BJ (cell line): Measurements from ENCODE around the gene DCST2. TPM values are rescaled to one million over a fixed set of nuclear protein-coding genes. Genes with fewer than 3 reads are reported as not detected.
A peak's percentile ranks its signal among the peaks of the same experiment; 100 is the strongest.

ENCODE experiments used
- CTCF ChIA-PET: fragments of 350-600 bp; formaldehyde crosslinking; extraction: SDS; loops from one replicate; lab custom pipeline; 2021; ENCODE audit warnings: antibody characterized with exemption, inconsistent platforms; lab: Yijun Ruan, JAX
- POLR2A ChIA-PET: fragments of 300-600 bp; sonication (Branson Sonifier 250); formaldehyde crosslinking; extraction: SDS; loops from one replicate; lab custom pipeline; 2021; ENCODE audit warnings: antibody characterized with exemption; lab: Charles Lee
- DNase-seq: peaks from one replicate; pipeline ENCODE4 v3.0.0-alpha.2; 2011; ENCODE audit warnings: low read depth
- H3K27me3 ChIP-seq: 2 replicates; pipeline ENCODE4 v1.6.0; 2011; ENCODE audit warnings: low read length; ENCODE audit not compliant: control insufficient read depth, insufficient read depth
- H3K36me3 ChIP-seq: 2 replicates; pipeline ENCODE4 v1.5.1; 2011; ENCODE audit warnings: low read length; ENCODE audit not compliant: control insufficient read depth, insufficient read depth
- H3K4me3 ChIP-seq: 2 replicates; pipeline ENCODE4 v1.5.1; 2011; ENCODE audit warnings: low read depth, mild to moderate bottlenecking, control low read depth, low read length
- CTCF ChIP-seq: IDR thresholded peaks from 2 replicates; pipeline ENCODE4 v1.5.1; 2011; ENCODE audit warnings: low read depth, mild to moderate bottlenecking, control low read depth, inconsistent platforms, low read length, moderate library complexity; ENCODE audit not compliant: insufficient read depth
- polyA plus RNA-seq: library from polyadenylated mRNA; depleted of rRNA; stranded (reverse); fragments of >200 nt; gene quantifications from 2 replicates; pipeline ENCODE4 v1.2.3, GENCODE V29; 2011

DCST2 gene
- polyA plus RNA-seq, 1 experiment, result 0.38 TPM

DNA sequence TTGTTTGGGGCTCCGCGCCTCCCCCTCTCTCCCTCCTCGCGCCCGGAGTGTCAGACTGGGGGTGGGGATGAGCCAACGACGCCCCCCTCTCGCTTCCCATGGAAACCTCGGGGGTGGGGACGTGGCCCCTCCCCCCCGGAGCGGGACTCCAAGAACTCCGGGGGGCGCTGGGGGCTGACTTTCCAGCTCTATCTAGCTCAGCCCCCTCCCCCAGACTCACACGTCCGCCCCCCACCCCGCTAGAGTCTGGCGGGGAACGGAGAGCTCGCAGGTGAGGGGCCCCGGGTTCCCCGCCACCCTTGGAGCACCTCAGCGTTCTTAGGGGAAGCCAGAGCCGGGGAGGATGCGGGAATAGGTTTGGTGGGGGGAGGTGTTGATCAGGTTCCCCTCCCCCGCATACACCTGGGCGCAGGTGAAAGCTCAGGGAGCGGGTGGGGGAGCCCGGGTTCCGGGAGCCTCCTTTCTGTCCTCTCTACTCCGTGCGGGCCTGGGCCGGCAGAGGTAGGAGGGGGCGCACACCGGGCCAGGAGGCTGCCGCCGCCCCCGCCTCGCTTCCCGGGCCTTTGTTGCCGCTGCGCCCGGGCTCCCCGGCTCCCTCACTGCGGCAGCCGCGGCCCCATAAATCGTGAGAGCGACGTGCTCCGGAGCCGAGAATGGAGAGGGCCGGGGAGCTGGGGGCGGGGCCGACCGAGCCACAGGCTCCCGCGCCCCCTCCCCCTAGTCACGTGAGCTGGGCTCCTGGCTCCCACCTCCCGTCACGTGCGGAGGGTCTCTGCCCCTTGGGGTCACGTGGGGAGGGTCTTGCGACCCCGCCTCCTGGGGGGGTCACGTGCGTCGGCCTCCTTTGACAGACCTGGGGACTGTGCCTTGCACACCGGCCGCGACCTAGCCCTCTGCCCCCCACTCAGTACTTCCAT is 47.0 kb upstream of the DCST2 start:
- POLR2A ChIA-PET, result no interaction called here
- TF ChIP-seq CTCF, result no peak
- Histone ChIP-seq H3K36me3 (no peaks in the 10 kb centered on the region), H3K27me3 (peaks cover 40% of the 10 kb centered on the region), H3K4me3 (no peak overlapping the region)
- no peak for DNase-seq
- CTCF ChIA-PET, result interaction anchor here (1.0 to 1.6 kb wide), 8 partner anchors 11 to 92 kb away, joined by 3 to 8 read pairs (median 4); partner anchors contain the start of genes ADAM15, EFNA4 and KRTCAP2

- CTCF ChIA-PET, result interaction anchor here (1.0 to 2.1 kb wide), 7 partner anchors 9 to 139 kb away, joined by 3 to 9 read pairs (median 4); partner anchors contain the start of gene EFNA4
- H3K4me3 ChIP-seq, result no peak overlapping the region
- POLR2A ChIA-PET, result no interaction called here
- peaks cover 40% of the 10 kb centered on the region for H3K27me3 ChIP-seq
- no peak for DNase-seq
- H3K36me3 ChIP-seq, result no peaks in the 10 kb centered on the region
- TF ChIP-seq CTCF, result no peak
These were observed 46.1 kb upstream of the DCST2 start for GRCh38 chr1:155079487-155080311.

DNA sequence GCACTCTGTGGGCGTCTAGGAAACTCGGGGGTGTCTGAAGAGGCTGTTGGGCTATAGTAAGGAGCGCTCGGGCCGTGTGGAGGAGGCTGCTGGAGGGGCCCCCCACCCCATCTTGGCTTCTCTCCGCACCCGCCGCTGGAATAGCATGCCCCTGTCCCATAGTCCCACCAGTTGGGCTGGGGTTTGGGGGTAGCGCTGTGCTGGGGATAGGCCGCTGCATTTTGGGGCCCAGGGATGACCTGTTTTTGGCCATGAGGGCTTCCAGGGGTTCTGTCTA is 45.6 kb upstream of the DCST2 start:
- peaks cover 40% of the 10 kb centered on the region for H3K27me3 ChIP-seq
- ChIA-PET CTCF (interaction anchor here (0.8 to 2.1 kb wide), 7 partner anchors 10 to 139 kb away, joined by 3 to 9 read pairs (median 4); partner anchors contain the start of genes ADAM15 and EFNA4), POLR2A (no interaction called here)
- no peak for TF ChIP-seq CTCF
- peak overlapping the region; percentile 27 for H3K4me3 ChIP-seq
- DNase-seq, result no peak
- H3K36me3 ChIP-seq, result no peaks in the 10 kb centered on the region

GRCh38 chr1:155078469-155079209 is 45.1 kb upstream of the DCST2 start, which contains the start of gene EFNA3:
Gene EFNA3, plus strand, starts transcription at chr1:155078837. Its CDS starts 105 bp downstream, at chr1:155078942.
- TF ChIP-seq CTCF, result no peak
- no peak for DNase-seq
- Histone ChIP-seq H3K4me3 (peak within 1 kb of the TSS; percentile 27), H3K27me3 (peaks cover 39% of the 10 kb centered on the region), H3K36me3 (no peaks in the 10 kb centered on the region)
- CTCF ChIA-PET, result interaction anchor here (0.7 to 2.1 kb wide), 8 partner anchors 10 to 138 kb away, joined by 3 to 9 read pairs (median 4); partner anchors contain the start of genes ADAM15 and EFNA4
- POLR2A ChIA-PET, result no interaction called here
